A673 (cell line): ENCODE results near the gene F8.

Experiments used
- CTCF ChIP-seq: fragments of 300-800, 200-600 bp; sonication (generic); conservative IDR thresholded peaks from 2 replicates; pipeline ENCODE4 v1.5.1; 2017; ENCODE audit warnings: low read depth, mild to moderate bottlenecking, antibody characterized with exemption, low read length, moderate library complexity, mixed read lengths
- EZH2 ChIP-seq: fragments of 200-600 bp; sonication (generic); IDR thresholded peaks from 2 replicates; pipeline ENCODE4 v1.6.1; 2017; ENCODE audit warnings: borderline replicate concordance, low read depth, mild to moderate bottlenecking, mixed read lengths, antibody characterized with exemption, low read length; ENCODE audit not compliant: poor library complexity, severe bottlenecking

GRCh38 chrX:154979629-154980028, 42.9 kb downstream of the F8 start:
- TF ChIP-seq CTCF: no peak
- TF ChIP-seq EZH2: no peak
